HG02973 (cell line): ENCODE data around the gene U2AF2.

Experiments used
- ATAC-seq: cut with Tn5 transposase; IDR thresholded peaks from one replicate; pipeline ENCODE4 v1.9.1; 2021; ENCODE audit warnings: moderate library complexity; ENCODE audit not compliant: unreplicated experiment

The U2AF2 gene

GRCh38 chr19:55654868-55655647 lies at the start of gene U2AF2:
U2AF2 (plus strand) TSS chr19:55655035; CDS start chr19:55655105, 70 bp downstream.
- peak; percentile 41 for ATAC-seq

GRCh38 chr19:55605207-55605636 lies 49.6 kb upstream of the U2AF2 start:
- ATAC-seq, result peak; percentile 55

DNA sequence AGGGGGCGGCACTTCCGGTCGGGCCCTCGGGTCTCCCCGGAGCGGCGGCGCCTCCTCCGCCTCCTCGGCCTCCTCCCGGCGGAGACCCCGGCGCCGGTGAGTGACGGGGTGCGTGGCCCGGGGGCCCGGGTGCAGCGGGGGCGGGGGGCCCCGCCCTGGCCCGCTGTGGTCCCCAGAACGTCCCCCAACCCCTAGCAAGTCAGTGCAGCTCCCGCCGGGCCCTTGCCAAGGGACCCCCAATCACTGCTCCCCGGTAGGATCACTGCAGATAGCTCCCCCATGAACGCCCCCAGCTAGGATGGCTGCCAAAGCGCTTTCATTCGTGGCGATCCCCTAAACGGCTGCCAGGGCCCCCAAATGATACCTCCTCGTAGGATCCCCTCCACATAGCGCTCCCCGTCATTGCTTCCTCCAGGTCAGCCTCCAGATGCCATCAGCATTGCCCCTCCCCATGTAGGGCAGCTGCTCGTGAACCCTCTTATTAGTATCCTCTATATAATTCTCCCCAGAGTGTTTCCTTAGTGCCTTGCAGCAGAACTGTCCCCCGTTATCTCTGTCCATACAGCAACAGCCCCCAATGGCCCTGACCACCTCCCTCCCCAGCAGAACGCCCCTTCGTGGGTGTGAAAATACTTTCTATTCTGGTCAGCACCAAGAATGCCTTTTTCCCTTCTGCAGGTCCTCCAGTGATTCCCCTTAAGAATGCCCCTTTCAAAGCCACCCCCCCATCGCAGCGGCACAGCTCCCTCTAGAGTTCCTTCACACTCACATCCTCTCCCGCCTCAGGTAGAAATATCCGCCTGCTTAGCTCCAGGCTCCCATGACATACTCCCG lies 49.0 kb upstream of the U2AF2 start, which contains the start of gene ZNF865:
TSS of gene ZNF865 (plus strand) at position 11 of the 834 bp plus-strand sequence. CDS start 7,972 bp downstream, outside the sequence.
- peak; percentile 37 for ATAC-seq

- no peak for ATAC-seq
Measured at GRCh38 chr19:55606471-55606787, 48.4 kb upstream of the U2AF2 start.

DNA sequence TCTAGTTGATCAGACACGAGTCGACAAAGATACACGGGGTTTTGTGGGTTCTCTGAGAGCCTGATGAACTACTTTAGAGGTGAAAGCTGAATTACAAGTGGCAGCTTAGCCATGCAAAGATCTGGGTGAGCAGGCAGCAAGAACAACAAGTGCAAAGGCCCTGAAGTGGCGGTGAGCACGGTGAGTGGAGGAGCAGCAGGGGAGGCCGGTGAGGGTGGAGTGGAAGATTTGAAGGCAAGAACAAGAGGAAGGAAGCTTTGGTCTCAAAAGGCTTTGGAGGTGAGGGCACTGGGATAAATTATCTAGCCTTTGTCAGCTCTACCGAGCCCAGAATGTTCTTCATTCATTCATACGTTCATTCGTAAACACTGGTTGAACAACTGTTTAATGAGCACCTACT lies 48.0 kb upstream of the U2AF2 start:
- no peak for ATAC-seq

GRCh38 chr19:55609326-55609725 lies 45.5 kb upstream of the U2AF2 start:
- ATAC-seq, result no peak

- no peak for ATAC-seq
Measured at GRCh38 chr19:55611300-55611982, 43.4 kb upstream of the U2AF2 start.

DNA sequence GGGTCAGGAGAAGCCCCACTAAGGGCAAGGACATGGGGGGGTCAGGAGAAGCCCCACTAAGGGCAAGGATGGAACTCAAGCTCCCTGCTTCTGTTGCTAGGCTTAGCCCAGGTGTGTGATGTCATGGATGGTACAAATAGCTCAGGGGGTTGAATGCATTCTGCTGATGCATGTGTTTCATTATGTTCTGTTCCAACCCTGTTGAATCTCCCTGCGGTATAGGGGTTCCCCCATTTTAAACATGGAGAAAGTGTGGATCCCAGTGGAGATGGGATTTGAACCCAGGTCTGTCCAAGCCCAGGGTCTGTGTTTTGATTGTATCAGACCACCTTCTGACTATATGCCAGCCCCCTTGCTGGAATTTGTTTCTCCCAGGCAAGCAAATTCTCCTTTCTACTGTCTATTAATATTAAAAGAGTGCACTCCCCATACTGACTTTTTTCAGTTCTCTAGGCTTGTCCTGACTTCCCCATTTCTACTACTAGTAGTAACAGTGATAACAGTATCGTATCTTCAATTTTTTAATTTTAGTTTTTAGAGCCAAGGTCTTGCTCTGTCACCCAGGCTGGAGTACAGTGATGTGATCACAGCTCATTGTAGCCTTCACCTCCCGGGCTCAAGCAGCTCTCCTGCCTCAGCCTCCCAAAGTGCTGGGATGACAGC lies 42.7 kb upstream of the U2AF2 start:
- ATAC-seq, result no peak

DNA sequence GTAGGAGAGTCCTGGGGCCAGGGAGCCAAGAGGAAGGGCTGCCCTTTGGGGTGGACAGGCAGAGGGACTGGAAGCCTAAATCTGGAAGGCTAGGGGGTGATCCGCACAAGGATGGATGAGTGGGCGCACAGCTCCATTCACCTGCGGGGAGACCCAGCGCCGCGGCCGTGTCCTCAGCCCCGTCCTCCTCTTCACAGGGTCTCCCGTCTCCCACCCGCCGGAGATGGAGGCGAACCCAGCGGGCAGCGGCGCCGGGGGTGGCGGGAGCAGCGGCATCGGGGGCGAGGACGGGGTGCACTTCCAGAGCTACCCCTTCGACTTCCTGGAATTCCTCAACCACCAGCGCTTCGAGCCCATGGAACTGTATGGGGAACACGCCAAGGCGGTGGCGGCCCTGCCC lies 41.4 kb upstream of the U2AF2 start:
- ATAC-seq, result no peak

DNA sequence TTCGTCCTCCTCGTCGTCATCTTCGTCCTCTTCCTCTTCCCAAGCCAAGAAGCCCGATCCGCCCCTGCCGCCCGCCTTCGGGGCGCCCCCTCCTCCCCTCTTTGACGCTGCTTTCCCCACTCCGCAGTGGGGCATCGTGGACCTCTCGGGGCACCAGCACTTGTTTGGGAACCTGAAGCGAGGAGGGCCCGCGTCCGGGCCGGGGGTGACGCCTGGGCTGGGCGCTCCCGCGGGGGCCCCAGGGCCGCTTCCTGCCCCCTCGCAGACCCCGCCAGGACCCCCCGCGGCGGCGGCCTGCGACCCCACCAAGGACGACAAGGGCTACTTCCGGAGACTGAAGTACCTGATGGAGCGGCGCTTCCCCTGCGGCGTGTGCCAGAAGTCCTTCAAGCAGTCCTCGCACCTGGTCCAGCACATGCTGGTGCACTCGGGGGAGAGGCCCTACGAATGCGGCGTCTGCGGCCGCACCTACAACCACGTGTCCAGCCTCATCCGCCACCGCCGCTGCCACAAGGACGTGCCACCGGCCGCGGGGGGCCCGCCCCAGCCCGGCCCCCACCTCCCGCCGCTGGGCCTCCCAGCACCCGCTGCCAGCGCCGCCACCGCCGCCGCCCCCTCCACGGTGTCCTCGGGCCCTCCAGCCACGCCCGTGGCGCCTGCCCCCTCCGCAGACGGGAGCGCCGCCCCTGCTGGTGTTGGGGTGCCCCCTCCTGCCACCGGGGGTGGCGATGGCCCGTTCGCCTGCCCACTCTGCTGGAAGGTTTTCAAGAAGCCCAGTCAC lies 40.7 kb upstream of the U2AF2 start:
- no peak for ATAC-seq

DNA sequence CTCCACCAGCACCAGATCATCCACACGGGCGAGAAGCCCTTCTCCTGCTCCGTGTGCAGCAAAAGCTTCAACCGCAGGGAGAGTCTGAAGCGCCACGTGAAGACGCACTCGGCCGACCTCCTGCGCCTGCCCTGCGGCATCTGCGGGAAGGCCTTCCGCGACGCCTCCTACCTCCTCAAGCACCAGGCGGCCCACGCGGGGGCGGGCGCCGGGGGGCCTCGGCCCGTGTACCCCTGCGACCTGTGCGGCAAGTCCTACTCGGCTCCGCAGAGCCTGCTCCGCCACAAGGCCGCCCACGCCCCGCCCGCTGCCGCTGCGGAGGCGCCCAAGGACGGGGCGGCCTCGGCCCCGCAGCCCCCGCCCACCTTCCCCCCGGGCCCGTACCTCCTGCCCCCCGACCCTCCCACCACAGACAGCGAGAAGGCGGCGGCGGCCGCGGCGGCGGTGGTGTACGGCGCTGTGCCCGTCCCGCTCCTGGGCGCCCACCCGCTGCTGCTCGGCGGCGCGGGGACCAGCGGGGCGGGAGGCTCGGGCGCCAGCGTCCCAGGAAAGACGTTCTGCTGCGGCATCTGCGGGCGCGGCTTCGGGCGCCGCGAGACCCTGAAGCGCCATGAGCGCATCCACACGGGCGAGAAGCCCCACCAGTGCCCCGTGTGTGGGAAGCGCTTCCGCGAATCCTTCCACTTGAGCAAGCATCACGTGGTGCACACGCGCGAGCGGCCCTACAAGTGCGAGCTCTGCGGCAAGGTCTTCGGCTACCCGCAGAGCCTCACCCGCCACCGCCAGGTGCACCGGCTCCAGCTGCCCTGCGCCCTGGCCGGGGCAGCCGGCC lies 39.9 kb upstream of the U2AF2 start:
- no peak for ATAC-seq

DNA sequence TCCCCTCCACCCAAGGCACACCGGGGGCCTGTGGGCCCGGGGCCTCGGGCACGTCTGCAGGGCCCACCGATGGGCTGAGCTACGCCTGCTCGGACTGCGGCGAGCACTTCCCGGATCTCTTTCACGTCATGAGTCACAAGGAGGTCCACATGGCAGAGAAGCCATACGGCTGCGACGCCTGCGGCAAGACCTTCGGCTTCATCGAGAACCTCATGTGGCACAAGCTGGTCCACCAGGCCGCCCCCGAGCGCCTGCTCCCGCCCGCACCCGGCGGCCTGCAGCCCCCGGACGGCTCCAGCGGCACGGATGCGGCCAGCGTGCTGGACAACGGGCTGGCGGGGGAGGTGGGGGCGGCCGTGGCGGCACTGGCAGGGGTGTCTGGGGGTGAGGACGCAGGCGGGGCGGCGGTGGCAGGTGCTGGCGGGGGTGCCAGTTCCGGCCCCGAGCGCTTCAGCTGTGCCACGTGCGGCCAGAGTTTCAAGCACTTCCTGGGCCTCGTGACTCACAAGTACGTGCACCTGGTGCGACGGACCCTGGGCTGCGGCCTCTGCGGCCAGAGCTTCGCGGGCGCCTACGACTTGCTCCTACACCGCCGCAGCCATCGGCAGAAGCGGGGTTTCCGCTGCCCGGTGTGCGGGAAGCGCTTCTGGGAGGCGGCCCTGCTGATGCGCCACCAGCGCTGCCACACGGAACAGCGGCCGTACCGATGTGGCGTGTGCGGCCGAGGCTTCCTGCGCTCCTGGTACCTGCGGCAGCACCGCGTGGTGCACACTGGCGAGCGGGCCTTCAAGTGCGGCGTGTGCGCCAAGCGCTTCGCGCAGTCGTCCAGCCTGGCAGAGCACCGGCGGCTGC lies 39.1 kb upstream of the U2AF2 start:
- ATAC-seq, result no peak

DNA sequence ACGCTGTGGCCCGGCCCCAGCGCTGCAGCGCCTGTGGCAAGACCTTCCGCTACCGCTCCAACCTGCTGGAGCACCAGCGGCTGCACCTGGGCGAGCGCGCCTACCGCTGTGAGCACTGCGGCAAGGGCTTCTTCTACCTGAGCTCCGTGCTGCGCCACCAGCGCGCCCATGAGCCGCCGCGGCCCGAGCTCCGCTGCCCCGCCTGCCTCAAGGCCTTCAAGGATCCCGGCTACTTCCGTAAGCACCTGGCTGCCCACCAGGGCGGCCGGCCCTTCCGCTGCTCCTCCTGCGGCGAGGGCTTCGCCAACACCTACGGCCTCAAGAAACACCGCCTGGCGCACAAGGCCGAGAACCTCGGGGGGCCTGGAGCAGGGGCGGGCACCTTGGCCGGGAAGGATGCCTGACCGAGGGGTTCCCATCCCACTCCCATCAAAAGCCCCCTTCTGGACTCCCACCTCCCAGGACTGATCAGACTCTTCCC lies 38.4 kb upstream of the U2AF2 start:
- no peak for ATAC-seq

DNA sequence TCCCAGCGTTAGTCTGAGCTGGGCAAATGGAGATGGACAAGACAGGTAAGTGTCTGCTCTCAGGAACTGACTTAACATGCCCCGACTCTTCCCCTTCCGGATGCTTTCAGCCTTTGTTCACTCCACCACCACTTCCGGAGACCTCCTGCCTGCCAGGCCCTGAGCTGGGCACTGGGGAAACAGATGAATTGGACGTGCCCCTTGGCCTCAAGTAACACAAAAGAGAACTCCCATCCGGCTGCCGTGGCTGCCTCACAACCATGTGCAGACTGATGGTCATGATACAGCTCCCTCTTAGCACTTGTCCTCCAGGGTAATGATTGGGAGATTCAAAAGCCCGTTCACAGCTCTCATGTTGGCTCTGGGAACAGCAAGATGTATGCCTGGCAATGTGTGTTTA lies 37.4 kb upstream of the U2AF2 start:
- ATAC-seq, result no peak

DNA sequence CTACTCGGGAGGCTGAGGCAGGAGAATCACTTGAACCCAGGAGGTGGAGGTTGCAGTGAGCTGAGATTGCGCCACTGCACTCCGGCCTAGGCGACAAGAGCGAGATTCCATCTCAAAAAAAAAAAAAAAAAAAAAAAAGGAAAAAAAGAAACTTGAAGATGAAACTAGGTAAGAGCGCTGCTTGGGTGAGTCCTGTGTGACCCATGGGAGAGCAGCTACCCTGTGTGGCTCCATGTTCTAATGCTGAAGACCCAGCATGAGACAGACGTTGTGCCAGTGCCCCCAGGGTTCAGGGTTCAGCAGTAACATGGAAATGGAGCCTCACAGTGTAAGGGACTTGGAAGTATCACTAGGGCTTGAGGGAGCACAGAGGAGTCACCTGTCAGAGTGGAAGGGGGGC lies 36.4 kb upstream of the U2AF2 start:
- ATAC-seq, result no peak

GRCh38 chr19:55619286-55619685 lies 35.5 kb upstream of the U2AF2 start:
- no peak for ATAC-seq

- ATAC-seq, result no peak
Measured at GRCh38 chr19:55620410-55621204, 34.2 kb upstream of the U2AF2 start.
